SKM-1 treated with dmso at 0.1 percent for 144 hours (cell line): Measurements from ENCODE around the gene ZNF430.
"Not testable (repeated sequence)": the region's sequence is repeated elsewhere in the genome, so short reads cannot be mapped to it uniquely, and the experiment has no call there.

Experiments
- DNase-seq: peaks from one replicate; lab custom pipeline; 2025; ENCODE audit not compliant: unreplicated experiment; lab: John Stamatoyannopoulos, UW

The ZNF430 gene

DNA sequence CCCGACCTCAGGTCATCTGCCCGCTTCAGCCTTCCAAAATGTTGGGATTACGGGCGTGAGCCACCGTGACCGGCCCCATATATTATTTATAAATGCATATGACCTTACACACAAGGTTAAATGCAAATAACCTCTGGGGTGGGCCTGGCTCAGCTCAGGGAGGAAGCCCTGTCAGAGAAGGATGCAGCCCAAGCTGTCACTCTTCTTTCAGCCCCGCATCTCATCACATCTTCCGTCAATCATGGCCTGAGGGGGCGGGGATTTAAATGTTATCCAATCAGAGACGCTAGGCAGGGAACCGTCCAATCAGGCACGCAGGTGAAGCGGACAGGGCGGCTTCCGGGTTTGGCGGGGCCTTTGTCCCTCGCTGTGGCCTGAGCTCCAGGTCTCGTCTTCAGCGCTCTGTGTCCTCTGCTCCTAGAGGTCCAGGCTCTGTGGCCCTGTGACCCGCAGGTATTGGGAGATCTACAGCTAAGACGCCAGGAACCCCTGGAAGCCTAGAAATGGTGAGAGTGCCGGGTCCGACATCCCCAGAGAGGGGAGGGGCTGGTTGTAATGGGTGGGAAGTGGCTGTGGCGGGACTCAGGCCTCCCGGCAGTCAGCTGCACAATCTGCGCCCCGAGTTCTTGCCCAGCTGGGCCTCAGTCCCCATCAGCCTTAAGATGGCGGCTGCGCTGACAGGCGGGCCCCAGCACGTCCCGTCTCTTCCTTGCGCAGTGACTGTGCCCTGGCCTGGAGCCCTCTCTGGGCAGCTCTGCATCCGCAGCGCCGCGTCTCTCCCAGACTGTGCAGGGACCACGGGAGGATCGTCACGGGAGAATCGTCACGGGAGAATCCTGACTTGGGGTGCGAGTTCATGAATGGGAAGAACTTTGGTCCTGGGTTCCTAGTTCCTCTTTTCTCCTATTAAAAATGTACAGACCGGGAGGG, at the start of gene ZNF430:
ZNF430 (plus strand) TSS at position 360 of the 930 bp plus-strand sequence; CDS start at position 504, 144 bp downstream.
- peak; percentile 98 for DNase-seq

DNA sequence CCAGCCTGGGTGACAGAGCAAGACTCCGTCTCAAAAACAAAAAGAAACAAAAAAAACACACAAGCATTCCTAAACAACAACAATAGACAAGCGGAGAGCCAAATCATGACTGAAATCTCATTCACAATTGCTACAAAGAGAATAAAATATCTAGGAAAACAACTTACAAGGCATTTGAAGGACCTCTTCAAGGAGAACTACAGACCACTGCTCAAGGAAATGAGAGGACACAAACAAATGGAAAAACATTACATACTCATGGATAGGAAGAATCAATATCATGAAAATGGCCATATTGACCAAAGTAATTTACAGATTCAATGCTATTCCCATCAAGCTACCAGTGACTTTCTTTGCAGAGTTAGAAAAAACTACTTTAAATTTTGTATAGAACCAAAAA, 27.7 kb upstream of the ZNF430 start:
- not testable (repeated sequence) for DNase-seq

DNA sequence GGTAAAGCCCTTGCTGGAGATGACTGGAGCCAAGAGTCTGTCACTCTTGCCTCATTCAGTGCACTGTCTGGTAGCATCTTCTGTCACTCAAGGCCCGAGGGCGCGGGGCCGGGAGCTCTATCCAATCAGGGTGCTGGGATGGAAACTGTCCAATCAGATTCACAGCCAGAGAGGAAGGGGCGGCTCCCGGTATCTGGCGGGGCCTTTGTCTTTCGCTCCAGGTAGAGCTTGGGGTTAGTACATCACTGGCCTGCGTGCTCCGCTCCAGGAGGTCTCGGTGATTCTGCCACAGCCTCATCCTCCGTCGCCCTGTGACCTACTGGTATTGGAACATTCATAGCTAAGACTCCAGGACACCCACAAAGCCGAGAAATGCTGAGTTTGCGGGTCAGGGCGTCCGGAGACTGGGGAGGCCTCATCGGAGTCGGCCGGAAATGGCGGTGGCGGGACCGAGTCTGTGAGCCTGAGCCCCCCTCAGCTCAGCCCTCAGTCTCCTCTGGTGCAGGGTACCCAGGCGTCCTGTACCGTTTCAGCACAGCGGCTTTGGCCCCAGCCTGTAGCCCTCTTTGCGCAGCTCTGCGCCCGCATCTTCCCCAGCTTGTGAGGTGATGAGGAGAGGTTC, 20.6 kb upstream of the ZNF430 start:
- DNase-seq = no peak

DNA sequence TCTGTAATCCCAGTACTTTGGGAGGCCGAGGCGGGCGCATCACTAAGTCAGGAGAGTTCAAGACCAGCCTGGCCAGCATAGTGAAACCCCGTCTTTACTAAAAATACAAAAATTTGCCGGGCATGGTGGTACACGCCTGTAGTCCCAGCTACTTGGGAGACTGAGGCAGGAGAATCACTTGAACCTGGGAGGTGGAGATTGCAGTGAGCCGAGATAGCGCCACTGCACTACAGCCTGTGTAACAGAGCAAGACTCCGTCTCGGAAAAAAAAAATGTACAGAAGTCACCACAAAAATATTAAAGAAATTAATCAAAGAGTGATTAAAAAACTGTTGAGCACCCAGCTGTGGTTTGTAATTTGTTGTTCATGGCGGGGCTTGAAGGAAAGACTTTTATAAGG, 781 bp downstream of the ZNF430 start:
- DNase-seq = not testable (repeated sequence)

DNA sequence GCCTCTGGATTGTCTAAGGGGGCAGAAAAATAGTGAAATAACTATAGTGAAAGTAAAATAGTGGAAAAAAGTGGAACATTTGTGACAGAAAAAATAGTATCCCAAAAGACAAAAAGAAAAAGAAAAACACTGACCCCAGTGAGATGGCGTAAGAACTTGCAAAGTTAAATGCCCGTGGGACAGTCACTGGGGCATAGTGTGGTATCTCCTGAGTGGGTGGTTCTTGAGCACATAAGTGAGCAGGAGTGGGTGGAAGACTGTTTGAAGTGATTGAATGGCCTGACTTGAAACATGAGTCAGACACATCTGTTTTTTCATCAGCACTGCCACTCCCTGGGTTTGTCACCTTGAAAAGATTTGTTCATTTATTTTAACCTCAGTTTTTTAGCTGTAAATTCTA, 2.5 kb downstream of the ZNF430 start:
- no peak for DNase-seq

DNA sequence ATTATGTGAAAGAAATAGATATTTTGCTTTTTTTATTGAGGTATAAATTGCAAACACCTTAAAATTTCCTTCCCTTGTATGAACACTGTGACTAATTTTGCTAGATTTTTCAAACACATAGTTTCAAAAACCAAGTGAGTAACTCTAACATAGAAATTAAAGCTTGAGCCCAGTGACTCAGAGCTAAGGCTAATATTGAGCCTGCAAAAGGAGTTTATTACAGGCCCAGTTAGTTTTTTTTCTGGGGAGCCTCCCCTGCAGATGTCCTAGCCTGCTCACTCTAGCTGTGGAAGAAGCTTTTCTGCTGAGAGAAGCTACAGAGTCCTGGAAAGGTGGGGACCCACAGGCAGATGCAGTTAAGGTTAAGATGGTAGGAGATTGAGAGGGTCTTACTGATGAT, 3.4 kb downstream of the ZNF430 start:
- no peak for DNase-seq

DNA sequence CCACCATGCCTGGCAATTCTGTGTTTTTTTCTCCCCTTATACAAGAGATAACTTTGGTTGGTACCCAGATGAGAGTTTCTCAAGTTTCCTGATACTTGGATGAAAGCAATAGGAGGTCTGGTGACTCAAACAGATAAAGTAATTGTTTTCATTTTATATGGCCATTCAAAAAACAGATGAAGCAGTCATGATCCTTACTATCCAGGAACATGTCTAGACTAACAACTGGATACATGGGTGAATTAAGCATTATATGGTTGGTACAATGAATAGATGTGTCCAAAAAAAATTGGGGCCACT, 8.5 kb downstream of the ZNF430 start:
- no peak for DNase-seq

DNA sequence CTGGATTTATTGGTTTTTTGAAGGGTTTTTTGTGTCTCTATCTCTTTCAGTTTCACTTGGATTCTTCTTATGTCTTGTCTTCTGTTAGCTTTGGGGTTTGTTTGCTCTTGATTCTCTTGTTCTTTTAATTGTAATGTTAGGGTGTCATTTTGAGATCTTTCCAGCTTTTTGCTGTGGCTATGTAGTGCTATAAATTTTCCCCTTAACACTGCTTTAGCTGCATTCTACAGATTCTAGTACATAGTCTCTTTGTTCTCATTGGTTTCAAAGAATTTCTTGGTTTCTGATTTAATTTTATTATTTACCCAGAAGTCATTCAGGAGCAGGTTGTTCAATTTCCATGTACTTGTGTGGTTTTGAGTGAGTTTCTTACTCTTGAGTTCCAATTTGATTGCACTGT, 24.6 kb downstream of the ZNF430 start:
- DNase-seq = no peak

DNA sequence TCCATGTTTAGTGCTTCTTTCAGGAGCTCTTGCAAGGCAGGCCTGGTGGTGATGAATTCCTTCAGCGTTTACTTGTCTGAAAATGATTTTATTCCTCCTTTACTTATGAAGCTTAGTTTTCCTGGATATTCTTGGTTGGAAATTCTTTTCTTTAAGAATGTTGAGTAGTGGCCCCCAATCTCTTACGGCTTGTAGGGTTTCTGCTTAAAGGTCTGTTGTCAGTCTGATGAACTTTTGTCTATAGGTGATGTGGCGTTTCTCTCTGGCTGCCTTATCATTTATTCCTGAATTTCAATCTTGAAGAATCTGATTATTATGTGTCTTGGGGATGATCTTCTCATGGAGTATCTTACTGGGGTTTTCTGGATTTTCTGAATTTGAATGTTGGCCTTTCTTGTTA, 26.0 kb downstream of the ZNF430 start:
- no peak for DNase-seq

DNA sequence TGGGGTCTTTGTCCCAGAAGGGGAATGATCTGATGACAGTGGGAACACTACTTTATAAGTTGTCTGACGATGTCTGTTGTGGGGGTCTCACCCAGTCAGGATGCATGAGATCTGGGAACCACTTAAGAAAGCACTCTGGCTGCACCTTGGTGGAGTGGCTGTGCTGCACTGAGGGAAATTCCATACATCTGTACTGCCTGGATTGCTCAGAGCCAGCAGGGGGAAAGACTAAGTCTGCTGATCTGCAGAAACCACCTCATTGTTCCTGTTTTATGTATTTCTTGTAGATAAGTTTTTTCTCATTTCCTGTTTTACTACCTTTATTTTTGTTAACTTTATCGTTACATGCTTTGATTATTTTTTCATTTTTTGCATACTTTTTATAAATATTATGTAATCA, 27.3 kb downstream of the ZNF430 start:
- DNase-seq = no peak

DNA sequence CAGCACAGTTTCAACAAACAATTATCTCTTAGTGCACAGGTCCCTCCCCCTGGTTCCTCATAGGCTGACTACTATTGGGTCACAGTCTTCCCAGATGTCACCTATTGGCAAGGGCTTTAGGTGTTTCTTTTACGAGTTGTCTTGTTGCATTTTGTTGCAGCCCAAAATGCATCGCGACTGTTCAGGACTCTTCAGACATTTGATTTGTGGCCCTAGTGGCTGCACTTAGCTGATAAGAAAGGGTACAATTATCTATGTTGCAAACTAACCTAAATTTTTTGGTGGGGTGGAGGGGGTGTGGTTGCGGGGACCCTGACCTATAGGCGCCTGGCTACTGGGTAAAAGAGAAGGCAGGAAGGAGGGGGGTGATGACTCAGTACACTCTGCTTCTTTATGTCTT, 32.4 kb downstream of the ZNF430 start:
- DNase-seq = no peak

DNA sequence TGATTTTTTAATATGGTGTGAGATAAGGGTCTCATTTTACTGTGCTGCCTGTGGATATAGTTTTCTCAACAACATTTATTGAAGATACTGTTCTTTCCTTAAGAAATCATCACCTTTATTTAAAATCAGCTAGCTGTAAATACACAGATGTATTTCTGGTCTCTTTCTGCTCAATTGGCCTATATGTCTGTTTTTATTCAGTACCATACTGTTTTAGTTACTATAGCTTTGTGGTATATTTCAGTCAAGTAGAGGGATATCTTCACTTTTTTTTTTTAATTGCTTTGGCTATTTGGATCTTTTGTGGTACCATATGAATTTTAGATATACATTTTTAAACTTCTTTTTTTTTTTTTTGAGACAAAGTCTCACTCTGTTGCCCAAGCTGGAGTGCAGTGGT, 44.9 kb downstream of the ZNF430 start:
- DNase-seq = no peak

DNA sequence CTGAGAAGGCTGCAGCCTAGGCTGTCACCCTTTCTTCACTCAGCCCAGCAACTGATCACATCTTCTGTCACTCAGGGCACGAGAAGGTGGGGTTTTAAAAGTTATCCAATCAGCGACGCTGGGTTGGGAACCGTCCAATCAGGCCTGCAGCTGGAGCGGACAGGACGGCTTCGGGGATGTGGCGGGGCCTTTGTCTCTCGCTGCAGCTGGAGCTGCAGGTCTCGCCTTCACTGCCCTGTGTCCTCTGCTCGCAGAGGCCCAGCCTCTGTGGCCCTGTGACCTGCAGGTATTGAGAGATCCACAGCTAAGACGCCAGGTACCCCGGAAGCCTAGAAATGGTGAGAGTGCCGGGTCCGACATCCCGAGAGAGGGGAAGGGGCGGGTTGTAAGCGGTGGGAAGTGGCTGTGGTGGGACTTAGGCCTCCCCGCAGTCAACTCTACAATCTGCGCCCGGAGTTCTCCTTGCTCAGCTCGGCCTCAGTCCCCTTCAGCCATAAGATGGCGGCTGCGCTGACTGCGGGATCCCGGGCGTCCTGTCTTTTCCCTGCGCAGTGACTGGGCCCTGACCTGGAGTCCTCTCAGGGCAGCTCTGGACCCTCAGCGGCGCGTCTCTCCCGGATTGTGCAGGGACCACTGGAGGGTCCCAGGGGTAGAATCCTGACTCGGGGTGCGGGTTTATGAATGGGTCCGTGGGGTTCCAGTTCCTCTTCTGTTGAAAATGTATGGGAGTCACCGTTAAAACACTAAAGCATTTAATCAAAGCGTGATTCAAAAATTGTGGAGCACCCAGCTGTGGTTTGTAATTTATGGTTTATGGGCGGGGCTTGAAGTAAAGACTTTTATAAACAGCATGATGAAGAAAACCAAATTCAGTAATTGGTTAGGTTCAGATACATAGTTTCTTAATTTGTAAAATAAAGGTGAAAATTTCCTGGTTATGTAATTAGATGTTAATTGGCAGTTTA, 61.8 kb downstream of the ZNF430 start, which contains the start of gene ZNF714:
ZNF714 (plus strand) TSS at position 193 of the 965 bp plus-strand sequence. CDS start 16,066 bp downstream, outside the sequence.
- peak; percentile 82 for DNase-seq

DNA sequence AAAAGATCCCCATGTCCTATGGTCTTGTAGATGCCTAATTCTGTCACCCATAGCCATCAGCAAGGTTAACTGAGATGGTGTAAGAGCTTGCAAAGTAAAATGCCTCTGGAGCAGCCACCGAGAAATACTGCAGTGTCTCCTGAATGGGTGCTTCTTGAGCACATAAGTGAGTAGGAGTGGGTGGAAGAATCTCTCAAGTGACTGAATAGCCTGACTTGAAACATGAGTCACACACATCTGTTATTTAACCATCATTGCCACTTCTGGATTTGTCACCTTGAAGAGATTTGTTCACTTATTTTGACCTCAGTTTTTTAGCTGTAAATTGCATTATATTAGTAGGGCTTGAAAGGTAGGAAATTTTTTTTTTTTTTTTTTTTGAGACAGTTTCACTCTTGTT, 63.9 kb downstream of the ZNF430 start:
- no peak for DNase-seq

DNA sequence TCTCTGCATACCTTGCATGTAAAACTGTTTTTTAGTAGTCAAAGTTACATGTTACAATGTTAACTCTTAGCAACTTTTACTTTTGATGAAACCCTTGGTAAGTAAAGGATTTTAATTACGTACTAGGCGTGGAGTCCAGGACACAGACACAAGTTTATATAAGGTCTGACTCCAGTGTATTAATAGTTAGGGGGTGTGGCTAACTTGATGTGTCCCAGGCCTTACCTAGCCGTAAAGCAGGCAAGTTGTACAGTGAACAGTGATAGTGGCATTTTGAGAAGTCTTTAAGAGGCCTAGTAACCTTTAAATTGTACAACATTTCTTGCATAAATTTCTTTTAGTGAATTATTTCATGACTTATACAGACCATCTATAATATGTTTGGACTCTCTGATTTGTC, 67.4 kb downstream of the ZNF430 start:
- no peak for DNase-seq

DNA sequence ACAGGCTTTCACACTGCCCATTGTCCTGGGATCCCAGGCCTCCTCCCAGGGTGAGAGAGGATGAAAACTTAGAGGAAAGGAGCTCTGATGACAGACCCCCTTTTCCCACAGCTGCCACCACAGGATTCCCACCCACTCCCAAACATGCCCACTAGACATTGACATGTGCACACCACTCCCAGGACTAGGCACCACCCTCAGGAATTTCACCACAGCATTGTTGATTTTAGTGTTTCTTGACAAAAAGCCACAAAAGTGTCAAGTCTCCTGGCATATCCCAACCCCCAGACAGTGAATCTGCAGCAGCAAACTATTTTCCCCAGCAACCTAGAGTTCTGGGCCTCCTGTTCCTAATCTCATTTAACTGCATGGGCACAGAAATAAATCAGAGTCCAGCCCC, 71.7 kb downstream of the ZNF430 start:
- no peak for DNase-seq

DNA sequence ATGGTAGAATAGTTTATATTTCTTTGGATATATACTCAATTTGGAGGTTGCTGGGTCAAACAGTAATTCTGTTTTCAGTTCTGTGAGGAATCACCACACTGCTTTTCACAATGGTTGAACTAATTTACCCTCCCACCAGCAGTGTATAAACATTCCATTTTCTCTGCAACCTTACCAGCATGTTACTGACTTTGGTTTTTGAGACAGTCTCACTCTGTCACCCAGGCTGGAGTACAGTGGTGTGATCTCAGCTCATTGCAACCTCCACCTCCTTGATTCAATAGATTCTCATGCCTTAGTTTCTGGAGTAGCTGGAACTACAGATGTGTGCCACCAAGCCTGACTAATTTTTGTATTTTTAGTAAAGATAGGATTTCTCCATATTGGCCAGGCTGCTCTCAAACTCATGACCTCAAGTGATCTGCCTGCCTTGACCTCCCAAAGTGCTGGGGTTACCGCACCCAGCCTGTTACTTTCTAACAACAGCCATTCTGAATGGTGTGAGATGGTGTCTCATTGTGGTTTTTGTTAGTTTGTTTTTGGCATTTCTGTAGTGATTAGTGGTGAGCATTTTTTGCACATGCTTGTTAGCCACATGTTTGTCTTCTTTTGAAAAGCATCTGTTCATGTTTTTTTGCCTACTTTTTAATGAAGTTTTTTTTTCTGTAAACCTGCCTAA, 74.0 kb downstream of the ZNF430 start:
- no peak for DNase-seq

DNA sequence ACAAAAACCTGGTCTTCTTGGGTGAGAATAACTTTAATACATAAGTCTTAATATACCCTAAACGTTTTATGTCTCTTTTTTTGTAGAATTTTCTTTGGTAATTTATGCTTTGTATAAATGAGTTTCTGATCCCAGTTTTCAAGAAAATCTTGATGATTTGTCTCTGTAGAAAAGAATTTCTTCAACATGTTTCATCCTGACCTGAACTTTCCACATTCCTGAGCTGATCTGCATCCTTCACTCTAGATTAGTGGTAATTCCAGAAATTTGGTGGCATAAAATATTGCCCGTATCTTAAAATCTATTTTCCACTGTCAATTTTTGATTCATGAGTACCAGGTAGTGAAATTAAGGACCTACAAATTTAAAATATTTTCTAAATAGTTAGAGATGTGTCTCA, 77.8 kb downstream of the ZNF430 start:
- no peak for DNase-seq

DNA sequence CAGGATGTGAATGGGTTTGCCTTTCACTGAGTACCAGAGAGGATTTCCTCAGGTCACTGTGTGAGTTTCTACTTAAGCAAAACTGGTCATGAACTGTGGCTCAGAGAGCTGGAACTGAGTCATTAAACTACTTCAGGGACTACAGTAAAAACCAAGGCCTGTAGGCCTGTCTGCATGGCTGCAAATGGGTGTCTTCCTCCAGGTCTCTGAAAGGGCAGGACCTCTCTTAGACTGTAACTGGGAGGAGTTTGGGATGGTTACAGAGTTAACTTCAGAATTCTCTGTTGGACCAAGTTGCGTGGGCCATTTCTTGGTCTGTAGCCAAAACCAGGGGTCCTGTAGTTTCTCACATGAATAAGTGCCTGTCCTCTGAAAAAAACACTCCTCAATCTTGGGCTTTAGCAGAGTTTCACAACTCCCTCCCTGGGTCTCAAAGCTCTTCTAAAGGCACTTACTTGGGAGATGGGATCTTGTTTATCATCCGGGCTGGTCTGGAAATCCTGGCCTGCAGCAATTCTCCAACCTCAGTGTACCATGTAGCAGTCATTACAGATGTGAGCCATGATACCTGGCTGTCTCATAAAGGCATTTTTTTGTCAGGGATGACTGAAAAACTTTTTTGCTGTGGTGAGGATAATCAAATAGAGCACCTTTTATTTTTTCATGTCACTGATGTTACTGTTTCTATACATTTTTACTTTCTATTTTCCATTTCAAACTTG, 81.2 kb downstream of the ZNF430 start:
- no peak for DNase-seq

DNA sequence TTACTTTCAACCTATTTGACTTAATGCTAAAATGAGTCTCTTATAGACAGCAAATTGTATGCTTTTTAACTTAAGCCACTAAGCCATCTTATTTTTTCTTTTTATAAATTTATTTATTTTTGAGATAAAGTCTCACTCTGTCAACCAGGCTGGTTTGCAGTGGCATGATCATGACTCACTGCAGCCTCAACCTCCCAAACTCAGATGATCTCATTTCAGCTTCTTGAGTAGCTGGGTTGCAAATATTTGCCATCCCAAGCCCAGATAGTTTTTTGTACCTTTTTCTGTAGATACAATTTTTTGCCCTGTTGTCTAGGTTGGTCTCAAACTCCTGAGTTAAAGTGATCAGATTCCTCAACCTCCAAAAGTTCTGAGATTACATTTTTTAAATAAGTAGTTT, 88.7 kb downstream of the ZNF430 start:
- no peak for DNase-seq
